Inflammatory macrophage (primary cell): ENCODE measurements around the gene SORBS1.

Experiments used
- DNase-seq, 2 donors: peaks; one replicate each; pipeline ENCODE4 v3.0.0-alpha.2; 2020 to 2022

The SORBS1 gene

GRCh38 chr10:95261926-95262325, 299.2 kb downstream of the SORBS1 start:
- DNase-seq = no peak
